LNCaP clone FGC (cell line): ENCODE measurements around the gene TOPORS.
"Not testable (repeated sequence)": the region's sequence is repeated elsewhere in the genome, so short reads cannot be mapped to it uniquely, and the experiment has no call there.

ENCODE experiments used
- DNase-seq: peaks from one replicate; pipeline ENCODE4 v3.0.0-alpha.2; 2011; ENCODE audit warnings: low read depth
- H3K4me3 ChIP-seq: 2 replicates; pipeline ENCODE4 v1.5.1; 2011; ENCODE audit warnings: mild to moderate bottlenecking, low read depth, low read length, control low read depth
- CTCF ChIP-seq: IDR thresholded peaks from 2 replicates; pipeline ENCODE4 v1.5.1; 2012; ENCODE audit warnings: mild to moderate bottlenecking; ENCODE audit not compliant: control insufficient read depth, insufficient read depth; ENCODE audit errors: extremely low read depth

TOPORS gene

GRCh38 chr9:32526041-32526706, 26.2 kb downstream of the TOPORS start, which contains the start of gene RIGI:
Gene RIGI, minus strand, starts transcription at chr9:32526196. Its CDS starts 30 bp downstream, at chr9:32526166.
- H3K4me3 ChIP-seq, result peak within 1 kb of the TSS; percentile 53
- peak; percentile 87 for DNase-seq
- TF ChIP-seq CTCF, result peak; percentile 66

GRCh38 chr9:32525709-32526030, 26.7 kb downstream of the TOPORS start:
- TF ChIP-seq CTCF, result no peak
- peak overlapping the region; percentile 53 for H3K4me3 ChIP-seq
- no peak for DNase-seq

- peak; percentile 30 for DNase-seq
- H3K4me3 ChIP-seq, result peak overlapping the region; percentile 53
- no peak for TF ChIP-seq CTCF
Observed at GRCh38 chr9:32524892-32525708, 27.3 kb downstream of the TOPORS start.

GRCh38 chr9:32524558-32524891, 27.9 kb downstream of the TOPORS start:
- peak overlapping the region; percentile 53; the same call in 1 of the 2 replicates for H3K4me3 ChIP-seq
- DNase-seq, result not testable (repeated sequence)

GRCh38 chr9:32523910-32524309, 28.5 kb downstream of the TOPORS start:
- no peak overlapping the region for H3K4me3 ChIP-seq
- no peak for TF ChIP-seq CTCF

GRCh38 chr9:32518276-32518675, 34.1 kb downstream of the TOPORS start:
- H3K4me3 ChIP-seq, result no peak overlapping the region
- DNase-seq, result no peak
- TF ChIP-seq CTCF, result no peak

More at GRCh38 chr9:32523910-32524309, 28.5 kb downstream of the TOPORS start:
- DNase-seq, result no peak

GRCh38 chr9:32516241-32516640, 36.1 kb downstream of the TOPORS start:
- no peak overlapping the region for H3K4me3 ChIP-seq
- no peak for DNase-seq
- no peak for TF ChIP-seq CTCF
